Bladder microvascular endothelial cell (primary cell): Measurements from ENCODE around the gene PGAM1. TPM values are rescaled to one million over a fixed set of nuclear protein-coding genes. Genes with fewer than 3 reads are reported as not detected.

Experiments
- total RNA-seq: library from RNA; depleted of rRNA; stranded (reverse); fragments of >200 nt; gene quantifications from 2 replicates; pipeline ENCODE4 v1.2.3, GENCODE V29; 2014

PGAM1 gene
- total RNA-seq: 186 and 221 TPM in 2 replicates

GRCh38 chr10:97425964-97426775 lies at the start of gene PGAM1:
PGAM1 (plus strand) TSS chr10:97426191; CDS start chr10:97426308, 117 bp downstream.

DNA sequence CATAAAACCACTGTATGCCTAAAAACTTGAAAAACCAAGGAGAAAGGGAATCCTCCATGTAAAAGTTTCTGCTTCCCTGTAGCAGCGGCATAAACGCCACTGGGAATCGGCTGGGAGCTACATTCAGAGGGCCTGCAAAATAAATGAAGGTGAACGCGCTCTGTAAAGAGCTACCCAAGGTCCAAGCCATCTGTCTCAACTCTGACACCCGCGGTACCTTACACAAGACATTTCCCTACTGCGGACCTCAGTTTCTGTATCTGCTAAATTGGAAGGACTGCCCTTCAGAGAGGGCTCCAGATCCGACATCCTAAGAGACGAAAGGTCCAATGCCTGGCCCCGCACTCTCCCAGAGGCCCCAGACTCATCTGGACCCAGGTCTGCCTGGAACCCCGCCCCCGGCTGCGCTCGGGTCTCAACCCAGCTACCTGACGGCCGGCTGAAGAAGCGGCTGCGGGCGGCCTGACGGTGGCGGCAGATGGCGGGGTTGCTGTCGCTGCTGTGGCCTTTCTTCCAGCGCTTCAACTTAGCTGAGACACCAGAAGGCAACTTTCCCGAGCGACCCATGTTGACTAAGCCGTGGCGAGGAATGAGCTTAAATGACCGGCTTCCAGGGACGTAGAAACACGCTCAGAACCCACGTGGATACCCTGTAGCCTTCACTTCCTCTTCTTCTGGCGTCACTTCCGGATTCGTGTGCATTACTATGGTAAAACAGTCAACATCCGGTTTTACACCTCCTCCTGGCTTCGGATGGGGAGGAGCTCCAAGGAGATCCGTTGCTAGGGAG lies 25.1 kb upstream of the PGAM1 start, which contains the start of gene RRP12:
TSS of gene RRP12 (minus strand) at position 676 of the 790 bp plus-strand sequence. CDS start at position 567, 109 bp downstream.

GRCh38 chr10:97445722-97446639 lies 20.0 kb downstream of the PGAM1 start, which contains the start of the genes EXOSC1 and ZDHHC16:
EXOSC1 (minus strand) TSS chr10:97446006; CDS start chr10:97445985, 21 bp downstream.
ZDHHC16 (plus strand) TSS chr10:97446175; CDS start chr10:97451676, 5,501 bp downstream.

Other genes with a start within 250 kb of the PGAM1 start
- gene SLIT1, start 240.2 kb upstream of the PGAM1 start, total RNA-seq: 0.06 TPM in 1 of 2 replicates, not detected in the other
- 11.2 and 11.6 TPM in 2 replicates for gene ARHGAP19, start 133.6 kb upstream of the PGAM1 start, total RNA-seq
- gene FRAT1, start 106.9 kb upstream of the PGAM1 start, total RNA-seq: 2.6 and 3.1 TPM in 2 replicates
- gene FRAT2, start 91.5 kb upstream of the PGAM1 start, total RNA-seq: 8.2 and 9.4 TPM in 2 replicates
- gene RRP12, start 24.9 kb upstream of the PGAM1 start, total RNA-seq: 8.4 and 19.6 TPM in 2 replicates
- gene EXOSC1, start 19.8 kb downstream of the PGAM1 start, total RNA-seq: 21.4 and 26.4 TPM in 2 replicates
- gene ZDHHC16, start 20.0 kb downstream of the PGAM1 start, total RNA-seq: 31.1 and 36.0 TPM in 2 replicates
- 59.3 and 78.1 TPM in 2 replicates for gene MMS19, start 72.2 kb downstream of the PGAM1 start, total RNA-seq
- 38.5 and 41.0 TPM in 2 replicates for gene UBTD1, start 72.7 kb downstream of the PGAM1 start, total RNA-seq
- 0.44 and 0.49 TPM in 2 replicates for gene ANKRD2, start 146.6 kb downstream of the PGAM1 start, total RNA-seq
- gene HOGA1, start 158.2 kb downstream of the PGAM1 start, total RNA-seq: 0.16 and 0.25 TPM in 2 replicates
- gene C10orf62, start 163.5 kb downstream of the PGAM1 start, total RNA-seq: 0.06 TPM in 1 of 2 replicates, not detected in the other
- 2.3 and 3.8 TPM in 2 replicates for gene MORN4, start 207.3 kb downstream of the PGAM1 start, total RNA-seq
- 8.4 and 13.6 TPM in 2 replicates for gene PI4K2A, start 214.5 kb downstream of the PGAM1 start, total RNA-seq